ENCODE results near the gene ADCY4.

DNA sequence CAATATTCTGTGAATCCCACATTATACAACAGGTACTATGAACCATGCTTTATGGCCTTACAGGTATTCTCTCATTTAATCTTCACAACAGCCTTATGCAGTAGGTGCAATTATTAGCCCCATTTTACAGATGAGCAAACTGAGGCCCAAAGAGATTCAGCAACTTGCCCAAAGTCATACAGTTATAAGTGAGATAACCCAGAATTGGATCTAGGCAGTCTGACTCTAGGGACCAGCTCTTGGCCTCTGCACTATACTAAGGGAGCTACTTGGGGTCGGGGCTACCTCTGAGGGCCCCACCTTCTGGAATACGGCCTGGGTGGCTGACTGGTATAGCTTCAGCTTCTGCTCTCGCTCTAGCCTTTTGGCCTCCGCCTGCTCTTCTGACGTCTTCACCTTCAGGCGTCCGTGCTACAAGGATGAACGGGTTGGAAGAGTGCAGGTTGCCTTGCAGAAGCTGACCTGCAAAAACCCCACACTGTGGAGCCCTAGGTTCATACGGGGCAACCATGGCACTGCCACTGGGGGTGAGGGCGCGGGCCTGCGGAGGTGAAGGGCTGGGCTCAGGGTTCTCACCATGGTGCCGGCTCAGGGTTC is 64.2 kb downstream of the ADCY4 start:
- TF ChIP-seq, protein P1, sequence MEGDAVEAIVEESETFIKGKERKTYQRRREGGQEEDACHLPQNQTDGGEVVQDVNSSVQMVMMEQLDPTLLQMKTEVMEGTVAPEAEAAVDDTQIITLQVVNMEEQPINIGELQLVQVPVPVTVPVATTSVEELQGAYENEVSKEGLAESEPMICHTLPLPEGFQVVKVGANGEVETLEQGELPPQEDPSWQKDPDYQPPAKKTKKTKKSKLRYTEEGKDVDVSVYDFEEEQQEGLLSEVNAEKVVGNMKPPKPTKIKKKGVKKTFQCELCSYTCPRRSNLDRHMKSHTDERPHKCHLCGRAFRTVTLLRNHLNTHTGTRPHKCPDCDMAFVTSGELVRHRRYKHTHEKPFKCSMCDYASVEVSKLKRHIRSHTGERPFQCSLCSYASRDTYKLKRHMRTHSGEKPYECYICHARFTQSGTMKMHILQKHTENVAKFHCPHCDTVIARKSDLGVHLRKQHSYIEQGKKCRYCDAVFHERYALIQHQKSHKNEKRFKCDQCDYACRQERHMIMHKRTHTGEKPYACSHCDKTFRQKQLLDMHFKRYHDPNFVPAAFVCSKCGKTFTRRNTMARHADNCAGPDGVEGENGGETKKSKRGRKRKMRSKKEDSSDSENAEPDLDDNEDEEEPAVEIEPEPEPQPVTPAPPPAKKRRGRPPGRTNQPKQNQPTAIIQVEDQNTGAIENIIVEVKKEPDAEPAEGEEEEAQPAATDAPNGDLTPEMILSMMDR (IDR thresholded peaks at IDR 0.05), result no peak
- TF ChIP-seq POLR2A (IDR thresholded peaks at IDR 0.05), result no peak

All from Peyer's patch (tissue), 4 donors.